Measurements from ENCODE around the gene SLC18A3. TPM values are rescaled to one million over a fixed set of nuclear protein-coding genes. Genes with fewer than 3 reads are reported as not detected.
A peak's percentile ranks its signal among the peaks of the same experiment; 100 is the strongest.

SLC18A3 gene
- total RNA-seq, 2 donors from 2014 or later: not detected

GRCh38 chr10:49624629-49625028 is 14.5 kb downstream of the SLC18A3 start:
- Histone ChIP-seq H3K9ac (ENCODE audit: extremely low read depth, low read length, poor library complexity, severe bottlenecking) (no peak overlapping the region), H3K27ac (ENCODE audit: low read depth, low read length) (no peak overlapping the region), H3K4me1 (ENCODE audit: control insufficient read depth, insufficient read depth, low read length) (no peaks in the 10 kb centered on the region), H3K36me3 (ENCODE audit: control insufficient read depth, insufficient read depth, low read length) (no peaks in the 10 kb centered on the region), H3K9me3 (ENCODE audit: control insufficient read depth, low read length) (no peaks in the 10 kb centered on the region), H3K27me3 (ENCODE audit: control insufficient read depth, insufficient read depth, low read length, poor library complexity, severe bottlenecking) (peaks cover 14% of the 10 kb centered on the region), H3K4me3 (ENCODE audit: low read length) (no peak overlapping the region)
- DNase-seq: no peak
- Mint-ChIP-seq H3K27me3 (ENCODE audit: insufficient read depth) (peaks cover 56% of the 10 kb centered on the region), H3K4me1 (no peaks in the 10 kb centered on the region), H3K9me3 (no peaks in the 10 kb centered on the region), H3K36me3 (ENCODE audit: low read depth) (no peaks in the 10 kb centered on the region), H3K4me3 (no peak overlapping the region), H3K27ac (no peak overlapping the region)
- no peak for TF ChIP-seq CTCF (conservative IDR thresholded peaks at IDR 0.05)
- WGBS, 2 experiments (ENCODE audit: insufficient coverage in 1 of 2, insufficient read length in 1 of 2): 82 to 85% methylated on average over 5 of the region's 5 CpGs

- Mint-ChIP-seq H3K9me3 (no peaks in the 10 kb centered on the region), H3K4me3 (no peak overlapping the region), H3K36me3 (ENCODE audit: low read depth) (no peaks in the 10 kb centered on the region), H3K27me3 (ENCODE audit: insufficient read depth) (peaks cover 48% of the 10 kb centered on the region), H3K4me1 (no peaks in the 10 kb centered on the region), H3K27ac (no peak overlapping the region)
- Histone ChIP-seq H3K27me3 (ENCODE audit: control insufficient read depth, insufficient read depth, low read length, poor library complexity, severe bottlenecking) (peaks cover 10% of the 10 kb centered on the region), H3K4me3 (ENCODE audit: low read length) (no peak overlapping the region), H3K9me3 (ENCODE audit: control insufficient read depth, low read length) (no peaks in the 10 kb centered on the region), H3K36me3 (ENCODE audit: control insufficient read depth, insufficient read depth, low read length) (no peaks in the 10 kb centered on the region), H3K4me1 (ENCODE audit: control insufficient read depth, insufficient read depth, low read length) (no peaks in the 10 kb centered on the region), H3K27ac (ENCODE audit: low read depth, low read length) (no peak overlapping the region), H3K9ac (ENCODE audit: extremely low read depth, low read length, poor library complexity, severe bottlenecking) (no peak overlapping the region)
- TF ChIP-seq CTCF (conservative IDR thresholded peaks at IDR 0.05): no peak
- peak; percentile 13 for DNase-seq
- 84 to 88% methylated on average over 7 to 10 of the region's 10 CpGs for WGBS, 2 experiments (ENCODE audit: insufficient coverage in 1 of 2, insufficient read length in 1 of 2)
Observed at GRCh38 chr10:49625411-49625810, 15.3 kb downstream of the SLC18A3 start.

- WGBS, 2 experiments (ENCODE audit: insufficient coverage in 1 of 2, insufficient read length in 1 of 2): 85 to 100% methylated on average over 1 to 7 of the region's 7 CpGs
- H3K9me3 Mint-ChIP-seq: no peaks in the 10 kb centered on the region
Observed at GRCh38 chr10:49627038-49627437, 16.9 kb downstream of the SLC18A3 start.

More at GRCh38 chr10:49627038-49627437, 16.9 kb downstream of the SLC18A3 start:
- H3K36me3 ChIP-seq (ENCODE audit: control insufficient read depth, insufficient read depth, low read length): no peaks in the 10 kb centered on the region
- Mint-ChIP-seq H3K36me3 (ENCODE audit: low read depth) (no peaks in the 10 kb centered on the region), H3K27me3 (ENCODE audit: insufficient read depth) (peaks cover 49% of the 10 kb centered on the region), H3K4me3 (no peak overlapping the region), H3K27ac (no peak overlapping the region), H3K4me1 (no peaks in the 10 kb centered on the region)
- peaks cover 10% of the 10 kb centered on the region for H3K27me3 ChIP-seq (ENCODE audit: control insufficient read depth, insufficient read depth, low read length, poor library complexity, severe bottlenecking)
- H3K27ac ChIP-seq (ENCODE audit: low read depth, low read length): no peak overlapping the region
- TF ChIP-seq CTCF (conservative IDR thresholded peaks at IDR 0.05): no peak
- no peak for DNase-seq
- no peaks in the 10 kb centered on the region for H3K4me1 ChIP-seq (ENCODE audit: control insufficient read depth, insufficient read depth, low read length)
- H3K4me3 ChIP-seq (ENCODE audit: low read length): no peak overlapping the region
- no peaks in the 10 kb centered on the region for H3K9me3 ChIP-seq (ENCODE audit: control insufficient read depth, low read length)
- no peak overlapping the region for H3K9ac ChIP-seq (ENCODE audit: extremely low read depth, low read length, poor library complexity, severe bottlenecking)

Data from endodermal cell (in vitro differentiated cells).